OCI-LY1 (cell line): ENCODE measurements around the gene ATP12A.

Experiments used
- H2AFZ ChIP-seq: fragments of 200-600 bp; sonication (generic), shearing (Covaris generic); 2 replicates; pipeline ENCODE4 v1.6.0; 2014; ENCODE audit warnings: antibody characterized with exemption, mild to moderate bottlenecking, low read length
- H3F3A ChIP-seq: fragments of 200-600 bp; sonication (generic), shearing (Covaris generic); 2 replicates; pipeline ENCODE4 v1.6.0; 2014; ENCODE audit warnings: mild to moderate bottlenecking, antibody characterized with exemption, low read length, moderate library complexity; ENCODE audit not compliant: insufficient read depth
- H3K27ac ChIP-seq: fragments of 200-600 bp; sonication (generic); 2 replicates; pipeline ENCODE4 v1.5.1; 2014; ENCODE audit warnings: low read length, mixed run types, mild to moderate bottlenecking, low read depth; ENCODE audit not compliant: poor library complexity, severe bottlenecking
- H3K27me3 ChIP-seq: fragments of 200-600 bp; sonication (generic); 2 replicates; pipeline ENCODE4 v1.6.0; 2014; ENCODE audit warnings: antibody characterized with exemption, mild to moderate bottlenecking, low read length, moderate library complexity; ENCODE audit not compliant: insufficient read depth
- H3K36me3 ChIP-seq: fragments of 200-600 bp; sonication (generic); 2 replicates; pipeline ENCODE4 v1.6.1; 2014; ENCODE audit warnings: mild to moderate bottlenecking, antibody characterized with exemption, low read length, moderate library complexity, mixed read lengths; ENCODE audit not compliant: insufficient read depth
- H3K4me1 ChIP-seq: fragments of 200-600 bp; sonication (generic); 2 replicates; pipeline ENCODE4 v1.5.1; 2014; ENCODE audit warnings: mild to moderate bottlenecking, low read length, moderate library complexity; ENCODE audit not compliant: insufficient read depth, severe bottlenecking
- H3K4me2 ChIP-seq: fragments of 200-600 bp; sonication (generic), shearing (Covaris generic); 2 replicates; pipeline ENCODE4 v1.6.1; 2014; ENCODE audit warnings: low read length
- H3K4me3 ChIP-seq: fragments of 200-600 bp; sonication (generic); 2 replicates; pipeline ENCODE4 v1.5.1; 2014; ENCODE audit warnings: low read length, low read depth, mild to moderate bottlenecking, mixed read lengths; ENCODE audit not compliant: poor library complexity, severe bottlenecking
- H3K79me2 ChIP-seq: fragments of 200-600 bp; shearing (Covaris generic); 2 replicates; pipeline ENCODE4 v1.6.1; 2016; ENCODE audit warnings: mixed run types, low read length, mixed read lengths; ENCODE audit not compliant: insufficient read depth
- H3K9ac ChIP-seq: fragments of 200-600 bp; sonication (generic), shearing (Covaris generic); 2 replicates; pipeline ENCODE4 v1.6.1; 2014; ENCODE audit warnings: mild to moderate bottlenecking, low read length, mixed read lengths
- H3K9me2 ChIP-seq: fragments of 200-600 bp; sonication (generic), shearing (Covaris generic); 2 replicates; pipeline ENCODE4 v1.6.1; 2014; ENCODE audit warnings: low read depth, mild to moderate bottlenecking, low read length, mixed read lengths
- H3K9me3 ChIP-seq: fragments of 200-600 bp; shearing (Covaris generic); 2 replicates; pipeline ENCODE4 v1.6.1; 2014; ENCODE audit warnings: low read length, mixed read lengths
- H4K20me1 ChIP-seq: fragments of 200-600 bp; sonication (generic), shearing (Covaris generic); 2 replicates; pipeline ENCODE4 v1.6.0; 2016; ENCODE audit warnings: mild to moderate bottlenecking, low read length; ENCODE audit not compliant: insufficient read depth
- CTCF ChIP-seq: fragments of 200-600 bp; sonication (generic), shearing (Covaris generic); IDR thresholded peaks from 2 replicates; pipeline ENCODE4 v1.5.1; 2017; ENCODE audit warnings: mild to moderate bottlenecking, antibody characterized with exemption, low read length, moderate library complexity, mixed read lengths
- EZH2 ChIP-seq: fragments of 200-600 bp; sonication (generic), shearing (Covaris generic); IDR thresholded peaks from 2 replicates; pipeline ENCODE4 v1.8.0; 2017; ENCODE audit warnings: borderline replicate concordance, mixed run types, mild to moderate bottlenecking, antibody characterized with exemption, low read length, moderate library complexity, mixed read lengths

The ATP12A gene

GRCh38 chr13:24661713-24662112, 18.5 kb upstream of the ATP12A start:
- Histone ChIP-seq H4K20me1 (no peaks in the 10 kb centered on the region), H3K79me2 (no peaks in the 10 kb centered on the region), H3K36me3 (no peaks in the 10 kb centered on the region), H2AFZ (no peak overlapping the region), H3K9me2 (no peaks in the 10 kb centered on the region), H3F3A (no peaks in the 10 kb centered on the region), H3K4me1 (no peaks in the 10 kb centered on the region), H3K4me2 (no peak overlapping the region), H3K9ac (no peak overlapping the region), H3K27me3 (no peaks in the 10 kb centered on the region), H3K4me3 (no peak overlapping the region), H3K9me3 (no peaks in the 10 kb centered on the region), H3K27ac (no peak overlapping the region)
- no peak for TF ChIP-seq CTCF
- TF ChIP-seq EZH2, result no peak

- H3K9me2 ChIP-seq, result no peaks in the 10 kb centered on the region
- H3K9ac ChIP-seq, result no peak overlapping the region
- no peaks in the 10 kb centered on the region for H3K27me3 ChIP-seq
- no peaks in the 10 kb centered on the region for H4K20me1 ChIP-seq
- no peaks in the 10 kb centered on the region for H3F3A ChIP-seq
- H3K4me3 ChIP-seq, result no peak overlapping the region
- H3K9me3 ChIP-seq, result no peaks in the 10 kb centered on the region
- no peak overlapping the region for H3K4me2 ChIP-seq
- TF ChIP-seq CTCF, result no peak
- no peak for TF ChIP-seq EZH2
- H3K36me3 ChIP-seq, result no peaks in the 10 kb centered on the region
- H3K27ac ChIP-seq, result no peak overlapping the region
- no peaks in the 10 kb centered on the region for H3K79me2 ChIP-seq
- H3K4me1 ChIP-seq, result no peaks in the 10 kb centered on the region
- no peak overlapping the region for H2AFZ ChIP-seq
These were observed 17.8 kb upstream of the ATP12A start for GRCh38 chr13:24662195-24663088.

- Histone ChIP-seq H3K36me3 (no peaks in the 10 kb centered on the region), H3K9ac (no peak overlapping the region), H3K4me3 (no peak overlapping the region), H3K4me1 (no peaks in the 10 kb centered on the region), H3K9me3 (no peaks in the 10 kb centered on the region), H3K4me2 (no peak overlapping the region), H3K27me3 (no peaks in the 10 kb centered on the region), H3K27ac (no peak overlapping the region), H4K20me1 (no peaks in the 10 kb centered on the region), H3F3A (no peaks in the 10 kb centered on the region), H3K79me2 (no peaks in the 10 kb centered on the region), H2AFZ (no peak overlapping the region), H3K9me2 (no peaks in the 10 kb centered on the region)
- TF ChIP-seq CTCF (no peak), EZH2 (no peak)
These were observed 17.2 kb upstream of the ATP12A start for GRCh38 chr13:24663089-24663395.
